Measurements from ENCODE around the gene CNOT6.

GRCh38 chr5:180598316-180598701, 104.1 kb downstream of the CNOT6 start:
- TF ChIP-seq CTCF (conservative IDR thresholded peaks at IDR 0.05; ENCODE audit: low read depth, low read length) = no peak
- no peak for TF ChIP-seq EZH2 (IDR thresholded peaks at IDR 0.05; ENCODE audit: borderline replicate concordance, low read depth, low read length, poor library complexity, severe bottlenecking)
